ENCODE measurements around the gene PDE11A.

- TF ChIP-seq CTCF (IDR thresholded peaks at IDR 0.05; ENCODE audit: insufficient read depth, low read length, poor library complexity, severe bottlenecking) (no peak), EZH2phosphoT487 (conservative IDR thresholded peaks at IDR 0.05; ENCODE audit: low read length) (no peak)
Measured at GRCh38 chr2:178108176-178108575, 35.6 kb upstream of the PDE11A start.

Data from SU-DHL-6 (cell line).